ENCODE data around the gene CNN2.
"Not testable (repeated sequence)": the region's sequence is repeated elsewhere in the genome, so short reads cannot be mapped to it uniquely, and the experiment has no call there.

CNN2 gene

DNA sequence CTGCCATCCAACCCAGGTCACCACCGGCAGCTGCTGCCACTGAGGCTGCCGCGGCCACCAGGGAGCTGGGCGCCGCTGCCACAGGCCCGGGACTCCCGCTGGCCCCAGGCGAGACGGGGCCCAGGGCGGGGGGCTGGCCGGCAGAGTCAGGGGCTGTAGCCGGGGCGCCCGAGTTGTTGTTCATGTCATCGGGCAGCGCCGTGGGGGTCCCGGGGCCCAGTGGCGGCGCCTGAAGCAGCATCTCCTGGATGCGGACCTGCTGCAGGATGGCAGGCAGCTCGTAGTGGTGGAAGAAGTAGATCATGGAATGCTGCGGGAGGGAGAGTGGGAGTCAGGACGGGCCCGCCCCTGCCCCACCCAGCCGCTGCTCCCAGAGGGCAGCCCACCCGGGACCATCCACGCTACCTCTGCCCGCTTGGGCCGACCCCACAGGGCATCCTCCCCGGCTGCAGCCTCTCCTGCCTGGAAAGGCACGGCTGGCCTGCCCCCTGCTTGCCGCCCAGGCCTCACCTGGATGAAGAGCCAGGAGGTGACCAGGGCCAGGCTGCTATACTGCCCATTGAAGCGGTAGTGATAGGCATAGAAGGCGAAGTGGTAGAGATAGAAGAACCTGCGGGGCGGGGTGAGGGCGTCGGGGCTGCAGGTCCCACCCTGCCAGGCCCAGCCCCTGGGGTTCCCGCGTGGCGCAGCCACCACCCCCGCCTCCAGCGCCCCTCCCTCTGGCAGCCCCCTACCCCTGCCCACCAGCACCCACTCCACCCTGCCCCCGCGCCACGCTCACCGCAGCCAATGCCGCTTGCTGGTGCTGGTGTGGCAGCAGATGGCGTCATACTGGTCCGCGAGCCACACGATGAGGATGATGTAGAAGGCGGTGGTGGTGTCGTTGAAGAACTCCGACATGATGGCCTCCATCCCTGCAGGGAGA lies 15.6 kb upstream of the CNN2 start:
- no peak for DNase-seq (ENCODE audit: low read depth)

DNA sequence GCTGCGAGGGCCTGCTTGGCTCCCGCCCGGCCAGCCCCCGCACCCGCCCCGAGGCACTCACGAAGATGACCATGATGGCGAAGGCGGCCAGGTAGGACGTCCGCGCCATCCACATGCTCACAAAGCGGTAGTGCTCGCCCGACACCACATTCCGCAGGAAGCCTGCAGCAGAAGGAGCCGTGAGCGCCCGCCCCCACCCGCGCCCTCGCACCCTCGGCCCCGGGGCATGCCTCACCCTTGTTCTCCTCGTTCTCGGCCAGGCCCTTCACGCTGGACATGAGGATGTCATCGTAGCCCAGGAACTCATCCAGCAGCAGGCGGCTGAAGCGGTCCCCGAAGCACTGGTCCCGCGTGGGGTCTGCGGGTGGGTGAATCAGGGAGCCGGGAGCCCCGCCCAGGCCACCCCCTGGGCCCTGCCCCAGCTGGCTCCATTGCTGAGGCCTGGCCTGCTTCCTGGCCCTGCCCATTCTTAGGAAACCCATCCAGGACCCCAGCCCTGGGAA lies 14.5 kb upstream of the CNN2 start:
- no peak for DNase-seq (ENCODE audit: low read depth)

DNA sequence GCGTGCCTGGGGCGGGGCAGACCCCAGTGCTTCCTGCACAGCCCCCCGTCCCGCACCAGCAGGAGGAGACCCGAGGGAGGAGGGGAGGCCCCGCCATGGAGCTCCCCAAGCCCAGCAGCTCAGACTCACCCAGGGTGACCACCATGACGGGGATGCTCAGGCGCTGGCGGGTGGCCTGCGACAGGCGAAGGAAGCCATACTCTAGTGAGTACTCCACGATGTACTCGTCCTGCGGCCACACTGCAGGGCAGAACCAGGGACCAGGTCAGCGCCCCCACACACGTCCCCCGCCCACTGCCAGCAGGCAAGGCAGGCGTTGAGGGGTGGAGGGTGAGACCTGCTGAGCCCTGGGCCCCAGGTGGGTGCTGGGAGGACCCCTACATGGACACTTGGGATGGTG lies 14.1 kb upstream of the CNN2 start:
- DNase-seq (ENCODE audit: low read depth), result no peak

DNA sequence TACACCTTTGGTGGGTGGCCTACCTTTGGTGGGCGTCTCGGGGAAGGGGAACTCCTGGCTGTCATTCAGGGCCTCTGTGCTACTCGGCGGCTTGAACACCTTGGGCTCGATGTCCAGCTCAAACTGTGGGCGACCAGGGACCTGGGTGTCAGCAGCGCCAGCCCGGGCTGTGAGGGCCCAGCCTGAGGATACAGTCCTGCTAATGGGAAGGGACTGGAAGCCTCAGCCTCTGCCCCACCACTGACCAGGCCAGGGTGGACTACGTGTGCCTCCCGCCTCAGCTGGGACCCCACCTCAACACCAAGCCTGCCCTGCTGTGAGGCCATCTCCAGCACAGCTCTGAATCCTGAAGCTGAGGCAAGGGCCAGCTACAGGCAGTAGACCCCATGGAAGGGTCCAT lies 13.2 kb upstream of the CNN2 start:
- no peak for DNase-seq (ENCODE audit: low read depth)

GRCh38 chr19:1014161-1015060 lies 12.0 kb upstream of the CNN2 start:
- DNase-seq (ENCODE audit: low read depth), result no peak

GRCh38 chr19:1015061-1015781 lies 11.2 kb upstream of the CNN2 start:
- DNase-seq (ENCODE audit: low read depth), result no peak

- no peak for DNase-seq (ENCODE audit: low read depth)
Observed at GRCh38 chr19:1015782-1016646, 10.4 kb upstream of the CNN2 start.

GRCh38 chr19:1016647-1017114 lies 9.7 kb upstream of the CNN2 start:
- DNase-seq (ENCODE audit: low read depth), result no peak

GRCh38 chr19:1017115-1017905 lies 9.1 kb upstream of the CNN2 start:
- no peak for DNase-seq (ENCODE audit: low read depth)

GRCh38 chr19:1017906-1018305 lies 8.5 kb upstream of the CNN2 start:
- no peak for DNase-seq (ENCODE audit: low read depth)

- DNase-seq (ENCODE audit: low read depth), result no peak
Observed at GRCh38 chr19:1018393-1018792, 8.0 kb upstream of the CNN2 start.

GRCh38 chr19:1018932-1019615 lies 7.3 kb upstream of the CNN2 start:
- DNase-seq (ENCODE audit: low read depth), result no peak

DNA sequence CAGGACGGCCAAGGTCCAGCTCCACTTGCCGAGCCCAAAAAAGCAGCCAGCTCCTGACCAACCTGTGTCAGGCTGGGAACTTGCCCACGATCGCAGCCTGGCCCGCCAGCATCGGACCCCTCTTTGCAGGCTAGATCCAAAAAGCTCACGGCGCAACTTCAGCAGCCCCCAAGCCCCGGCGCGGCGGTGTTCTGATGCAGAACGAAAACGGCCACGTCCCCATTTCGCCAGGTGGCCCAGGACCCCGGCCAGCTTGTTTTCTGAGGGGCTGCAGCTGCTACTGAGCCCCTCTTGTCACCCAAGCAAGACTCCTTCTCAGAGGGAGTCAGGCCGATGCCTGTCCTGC lies 6.8 kb upstream of the CNN2 start:
- DNase-seq (ENCODE audit: low read depth), result no peak

DNA sequence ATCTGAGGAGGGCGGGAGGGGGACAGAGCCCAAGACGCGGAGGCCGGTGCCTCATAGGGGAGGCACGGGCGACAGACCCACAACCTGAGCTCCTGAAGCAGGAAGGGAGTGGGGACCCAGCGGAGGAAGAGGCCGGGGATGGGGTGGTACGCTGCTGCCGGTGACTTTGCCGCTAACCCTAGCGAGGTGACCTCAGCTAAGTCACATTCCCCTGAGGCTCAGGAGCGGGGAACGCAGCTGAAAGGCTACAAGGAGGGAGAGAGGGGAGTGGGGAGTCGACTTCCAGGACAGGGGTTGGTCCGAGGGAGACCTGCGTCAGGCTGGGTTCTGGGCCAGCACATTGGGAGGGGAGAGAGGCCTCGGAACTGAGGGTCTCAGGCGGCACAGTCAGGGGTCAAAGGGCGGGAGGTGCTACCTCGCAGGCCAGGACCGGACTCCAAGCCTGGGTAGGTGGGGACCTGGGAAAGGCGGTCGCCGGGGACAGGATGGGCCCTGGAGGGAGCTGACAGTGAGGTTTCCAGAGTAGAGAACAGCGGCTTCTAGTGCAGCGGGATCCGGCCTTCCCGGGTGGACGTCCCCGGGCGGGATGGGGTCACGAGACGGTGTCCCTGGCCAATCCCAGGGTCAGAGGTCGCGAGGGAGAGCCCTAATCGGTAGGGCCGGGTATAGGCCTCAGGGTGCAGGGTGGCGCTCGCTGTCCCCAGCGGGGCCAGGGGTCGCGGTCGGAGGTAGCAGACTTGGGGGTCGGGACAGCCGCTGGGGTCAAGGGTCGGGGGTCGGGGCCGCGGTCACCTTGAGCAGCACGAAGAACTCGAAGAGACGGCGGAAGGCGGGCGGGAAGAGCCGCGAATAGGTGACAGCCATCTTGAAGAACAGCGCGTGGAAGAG lies 6.2 kb upstream of the CNN2 start:
- no peak for DNase-seq (ENCODE audit: low read depth)

DNA sequence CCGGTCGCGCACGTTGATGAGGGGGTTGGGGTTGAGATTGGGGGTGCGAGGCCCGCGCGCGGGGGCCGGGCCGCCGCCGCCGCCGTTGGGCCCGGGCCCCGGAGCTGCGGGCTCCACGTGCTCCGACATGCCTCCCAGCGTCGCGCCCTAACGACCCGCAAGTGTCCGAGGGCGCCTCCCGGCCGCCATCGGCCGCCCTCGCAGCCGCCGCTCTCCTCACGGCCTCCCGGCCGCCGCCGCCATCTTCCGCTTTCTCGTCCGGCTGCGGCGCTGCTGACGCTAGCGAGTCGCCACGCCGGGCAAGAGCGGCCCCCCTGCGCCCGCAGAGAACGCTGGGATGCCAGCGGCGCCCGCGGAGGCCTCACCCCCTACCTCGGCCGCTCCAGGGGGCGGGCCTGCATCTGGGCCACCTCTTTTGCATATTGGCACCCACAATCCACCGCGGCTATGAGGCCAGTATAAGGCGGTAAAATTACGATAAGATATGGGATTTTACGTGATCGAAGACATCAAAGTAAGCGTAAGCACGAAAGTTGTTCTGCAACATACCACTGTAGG lies 5.5 kb upstream of the CNN2 start, which contains the start of gene TMEM259:
Gene TMEM259 (minus strand): TSS at position 256 of the 558 bp plus-strand sequence. CDS start 127 bp downstream, at position 129.
- DNase-seq (ENCODE audit: low read depth), result peak; percentile 95

DNA sequence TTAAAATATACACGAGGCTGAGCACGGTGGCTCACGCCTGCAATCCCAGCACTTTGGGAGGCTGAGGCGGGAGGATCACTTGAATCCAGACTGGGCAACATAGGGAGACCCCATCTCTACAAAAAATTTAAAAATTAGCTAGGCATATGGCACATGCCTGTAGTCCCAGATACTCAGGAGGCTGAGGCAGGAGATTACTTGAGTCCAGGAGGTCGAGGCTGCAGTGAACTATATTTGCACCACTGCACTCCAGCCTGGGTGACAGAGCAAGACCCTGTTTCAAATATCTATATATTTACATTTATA lies 2.6 kb upstream of the CNN2 start:
- DNase-seq (ENCODE audit: low read depth), result not testable (repeated sequence)

- DNase-seq (ENCODE audit: low read depth), result not testable (repeated sequence)
Observed at GRCh38 chr19:1025080-1025479, 1.3 kb upstream of the CNN2 start.
